ENCODE results near the gene RACK1. TPM values are rescaled to one million over a fixed set of nuclear protein-coding genes. Genes with fewer than 3 reads are reported as not detected.

RACK1 gene
- polyA plus RNA-seq, 1 donor (not counting 4 experiments of a cell fraction or from before 2014, with no cell fraction given): 3,291 TPM

GRCh38 chr5:181220178-181220515 is 23.6 kb downstream of the RACK1 start:
- H3K9me3 ChIP-seq (ENCODE audit: control insufficient read depth, low read depth, low read length): no peaks in the 10 kb centered on the region
- no peaks in the 10 kb centered on the region for H4K20me1 ChIP-seq (ENCODE audit: control insufficient read depth, extremely low read depth, insufficient read depth, low read length)
- no peak overlapping the region for H3K9ac ChIP-seq (ENCODE audit: control insufficient read depth, extremely low read depth, insufficient read depth, low read length)
- no peaks in the 10 kb centered on the region for H3K27me3 ChIP-seq (ENCODE audit: control insufficient read depth, extremely low read depth, insufficient read depth, low read length)
- H3K4me3 ChIP-seq (ENCODE audit: control insufficient read depth in 2 of 3, extremely low read depth in 1 of 3, insufficient read depth in 2 of 3, low read depth in 1 of 3, low read length in 3 of 3): no peak overlapping the region
- H2AFZ ChIP-seq (ENCODE audit: control insufficient read depth, low read length): no peak overlapping the region
- FAIRE-seq (no peak), DNase-seq (ENCODE audit: low read depth, low spot score) (no peak)
- peaks cover 21% of the 10 kb centered on the region for H3K4me1 ChIP-seq (ENCODE audit: control insufficient read depth, extremely low read depth, insufficient read depth, low read length)
- dilution Hi-C loops (cut with MboI; ENCODE audit: extremely low pct_ligation_motif_present, low sequenced_read_pairs): no loop called here
- no peak overlapping the region for H3K27ac ChIP-seq (ENCODE audit: control insufficient read depth, insufficient read depth, low read length)
- no peak for TF ChIP-seq CTCF (optimal IDR thresholded peaks at IDR 0.05 in 1 of 3, IDR thresholded peaks at IDR 0.05 in 1 of 3, conservative IDR thresholded peaks at IDR 0.05 in 1 of 3; ENCODE audit: extremely low read depth in 1 of 3, insufficient read depth in 2 of 3, low read length in 3 of 3)
- no peak for TF ChIP-seq EZH2 (IDR thresholded peaks at IDR 0.05; ENCODE audit: low read length)
- H3K79me2 ChIP-seq (ENCODE audit: control insufficient read depth, insufficient read depth, low read length): peaks cover 12% of the 10 kb centered on the region
- H3K9me1 ChIP-seq (ENCODE audit: control insufficient read depth, extremely low read depth, insufficient read depth, low read length): peaks cover 1% of the 10 kb centered on the region
- no peak overlapping the region for H3K4me2 ChIP-seq (ENCODE audit: control insufficient read depth, extremely low read depth, insufficient read depth, low read depth, low read length)
- peaks cover 2 to 4% of the 10 kb centered on the region in 2 experiments for H3K36me3 ChIP-seq (ENCODE audit: control insufficient read depth in 2 of 2, extremely low read depth in 1 of 2, insufficient read depth in 2 of 2, low read length in 2 of 2)

- Histone ChIP-seq H3K27ac (ENCODE audit: control insufficient read depth, insufficient read depth, low read length) (no peak overlapping the region), H3K4me2 (ENCODE audit: control insufficient read depth, extremely low read depth, insufficient read depth, low read depth, low read length) (no peak overlapping the region), H3K4me3 (ENCODE audit: control insufficient read depth in 2 of 3, extremely low read depth in 1 of 3, insufficient read depth in 2 of 3, low read depth in 1 of 3, low read length in 3 of 3) (no peak overlapping the region), H2AFZ (ENCODE audit: control insufficient read depth, low read length) (no peak overlapping the region), H3K36me3 (ENCODE audit: control insufficient read depth in 2 of 2, extremely low read depth in 1 of 2, insufficient read depth in 2 of 2, low read length in 2 of 2) (no peaks in the 10 kb centered on the region), H4K20me1 (ENCODE audit: control insufficient read depth, extremely low read depth, insufficient read depth, low read length) (no peaks in the 10 kb centered on the region), H3K9me1 (ENCODE audit: control insufficient read depth, extremely low read depth, insufficient read depth, low read length) (no peaks in the 10 kb centered on the region), H3K4me1 (ENCODE audit: control insufficient read depth, extremely low read depth, insufficient read depth, low read length) (peaks cover 15% of the 10 kb centered on the region), H3K27me3 (ENCODE audit: control insufficient read depth, extremely low read depth, insufficient read depth, low read length) (no peaks in the 10 kb centered on the region), H3K79me2 (ENCODE audit: control insufficient read depth, insufficient read depth, low read length) (peaks cover 8% of the 10 kb centered on the region), H3K9ac (ENCODE audit: control insufficient read depth, extremely low read depth, insufficient read depth, low read length) (no peak overlapping the region), H3K9me3 (ENCODE audit: control insufficient read depth, low read depth, low read length) (no peaks in the 10 kb centered on the region)
- no peak for TF ChIP-seq EZH2 (IDR thresholded peaks at IDR 0.05; ENCODE audit: low read length)
- TF ChIP-seq CTCF (optimal IDR thresholded peaks at IDR 0.05 in 1 of 3, IDR thresholded peaks at IDR 0.05 in 1 of 3, conservative IDR thresholded peaks at IDR 0.05 in 1 of 3; ENCODE audit: extremely low read depth in 1 of 3, insufficient read depth in 2 of 3, low read length in 3 of 3): no peak
- no peak for DNase-seq (ENCODE audit: low read depth, low spot score)
- FAIRE-seq: no peak
- dilution Hi-C loops (cut with MboI; ENCODE audit: extremely low pct_ligation_motif_present, low sequenced_read_pairs): no loop called here
These were observed 24.2 kb downstream of the RACK1 start for GRCh38 chr5:181219262-181220177.
